D721Med (cell line): ENCODE measurements around the gene AGRN.
A peak's percentile ranks its signal among the peaks of the same experiment; 100 is the strongest.

Source experiments
- DNase-seq: peaks from one replicate; pipeline ENCODE4 v3.0.0; 2011; ENCODE audit warnings: low spot score; ENCODE audit not compliant: insufficient read length
- FAIRE-seq: peaks from 2 replicates; lab custom pipeline; 2011; peaks lifted over from hg19 to GRCh38; lab: Jason Lieb, UNC
- TF ChIP-seq, protein P1 (sequence below): IDR thresholded peaks from 2 replicates; pipeline ENCODE4 v1.5.1; 2012; ENCODE audit warnings: mild to moderate bottlenecking, control low read depth; ENCODE audit not compliant: insufficient read depth; ENCODE audit errors: missing control alignments

Gene AGRN

GRCh38 chr1:1066403-1067283 is 46.7 kb downstream of the AGRN start:
- TF ChIP-seq, protein P1, sequence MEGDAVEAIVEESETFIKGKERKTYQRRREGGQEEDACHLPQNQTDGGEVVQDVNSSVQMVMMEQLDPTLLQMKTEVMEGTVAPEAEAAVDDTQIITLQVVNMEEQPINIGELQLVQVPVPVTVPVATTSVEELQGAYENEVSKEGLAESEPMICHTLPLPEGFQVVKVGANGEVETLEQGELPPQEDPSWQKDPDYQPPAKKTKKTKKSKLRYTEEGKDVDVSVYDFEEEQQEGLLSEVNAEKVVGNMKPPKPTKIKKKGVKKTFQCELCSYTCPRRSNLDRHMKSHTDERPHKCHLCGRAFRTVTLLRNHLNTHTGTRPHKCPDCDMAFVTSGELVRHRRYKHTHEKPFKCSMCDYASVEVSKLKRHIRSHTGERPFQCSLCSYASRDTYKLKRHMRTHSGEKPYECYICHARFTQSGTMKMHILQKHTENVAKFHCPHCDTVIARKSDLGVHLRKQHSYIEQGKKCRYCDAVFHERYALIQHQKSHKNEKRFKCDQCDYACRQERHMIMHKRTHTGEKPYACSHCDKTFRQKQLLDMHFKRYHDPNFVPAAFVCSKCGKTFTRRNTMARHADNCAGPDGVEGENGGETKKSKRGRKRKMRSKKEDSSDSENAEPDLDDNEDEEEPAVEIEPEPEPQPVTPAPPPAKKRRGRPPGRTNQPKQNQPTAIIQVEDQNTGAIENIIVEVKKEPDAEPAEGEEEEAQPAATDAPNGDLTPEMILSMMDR: no peak
- no peak for DNase-seq
- FAIRE-seq: no peak

- DNase-seq (no peak), FAIRE-seq (no peak)
- TF ChIP-seq, protein P1: no peak
These were observed 47.5 kb downstream of the AGRN start for GRCh38 chr1:1067284-1067859.

DNA sequence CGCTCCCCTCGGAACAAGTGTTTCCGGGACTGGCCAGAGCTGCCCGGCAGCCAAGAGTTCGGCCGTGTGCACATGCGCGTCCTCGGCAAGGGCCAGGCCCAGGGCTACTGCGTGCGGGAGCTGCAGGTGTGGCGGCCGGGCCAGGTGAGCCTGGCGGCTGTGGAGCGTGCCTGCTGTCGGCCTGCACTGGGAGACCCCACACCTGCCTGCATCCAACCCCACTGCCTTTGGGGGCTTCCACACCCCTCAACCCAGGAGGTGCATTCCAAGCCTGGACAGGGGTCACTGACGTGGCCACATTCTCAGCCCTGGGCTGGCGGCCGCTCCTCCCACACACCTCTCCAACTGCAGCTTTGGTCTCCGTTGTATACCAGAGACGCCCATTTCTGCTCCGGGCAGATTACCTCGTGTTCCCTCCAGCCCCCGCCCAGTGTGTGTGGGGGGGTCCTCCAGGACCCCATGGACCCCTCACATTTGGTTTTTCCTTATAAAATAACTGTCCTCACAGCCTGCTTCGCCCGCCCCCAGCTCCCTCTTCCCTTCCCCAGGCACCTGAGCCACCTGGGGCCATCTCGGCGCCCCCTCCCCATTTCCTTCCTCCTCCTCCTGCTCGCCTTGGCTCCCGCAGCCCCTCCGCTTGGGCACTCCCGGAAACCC is 48.1 kb downstream of the AGRN start:
- TF ChIP-seq, protein P1: no peak
- no peak for DNase-seq
- FAIRE-seq: no peak

GRCh38 chr1:1068517-1069055 is 48.7 kb downstream of the AGRN start:
- TF ChIP-seq, protein P1: no peak
- FAIRE-seq (no peak), DNase-seq (peak; percentile 60)

- FAIRE-seq: no peak
- DNase-seq: peak; percentile 87
These were observed 49.3 kb downstream of the AGRN start for GRCh38 chr1:1069056-1069710.

More at GRCh38 chr1:1069056-1069710, 49.3 kb downstream of the AGRN start:
- TF ChIP-seq, protein P1: no peak
